HepG2 (cell line): ENCODE data around the gene LRRC51. TPM values are rescaled to one million over a fixed set of nuclear protein-coding genes. Genes with fewer than 3 reads are reported as not detected.

Experiments
- microRNA-seq: library from miRNA; unstranded; fragments of <30 nt; microRNA quantifications from one replicate; pipeline ENCODE4, GENCODE V29; 2020
- polyA plus RNA-seq, 8 experiments: library from polyadenylated mRNA; depleted of rRNA in 3 of 8; stranded (reverse) in 7 of 8; unstranded in 1 of 8; fragments of >200 nt; fragmentation: Illumina TruSeq in 4 of 8; extraction: Trizol in 4 of 8; gene quantifications; 2 replicates each; pipeline versions ENCODE4 v1.2.1 to v1.2.3, GENCODE V29; 2011 to 2016; ENCODE audit warnings: low read depth in 4 of 8, missing spikeins in 1 of 8, mixed read lengths in 1 of 8; ENCODE audit not compliant: insufficient read depth in 1 of 8
- small RNA-seq, 3 experiments: library from RNA; depleted of rRNA; stranded (forward); fragments of <200 nt; gene quantifications; one replicate each; pipeline ENCODE3, GENCODE V24; 2012; ENCODE audit warnings: low read depth in 2 of 3, low replicate concordance in 1 of 3; ENCODE audit not compliant: insufficient read length in 3 of 3, insufficient read depth in 2 of 3
- total RNA-seq, 5 experiments: library from RNA; depleted of rRNA; stranded (reverse); fragments of >200 nt; fragmentation: Illumina TruSeq; extraction: Trizol; gene quantifications; 2 replicates each; pipeline ENCODE4 v1.2.3, GENCODE V29; 2016; ENCODE audit warnings: low read depth in 1 of 5

LRRC51 gene
- total and polyA plus RNA-seq, 2 of the 13 experiments (the other 11 are each of a cell fraction or from before 2014, with no cell fraction given) = 5.3 to 6.0 TPM

Small RNAs within 50 kb of the gene (microRNA-seq; reads per million reads assigned to microRNA genes)
- gene MIR3165 = 2.2 reads per million, percentile 11 among the genes with 10 or more reads in this experiment

Small RNAs within 50 kb of the gene (small RNA-seq; reads per million reads assigned to genes)
- gene MIR3165 = 0 reads per million in 3 experiments
- 0 reads per million in 3 experiments for gene RNU6-72P

Other genes starting within 250 kb of the LRRC51 start
- not detected in 2 replicates for gene DEFB108B, start 247.7 kb upstream of the LRRC51 start, total RNA-seq (2016; rRNA removed; fragmentation: Illumina TruSeq; extraction: Trizol)
- not detected in 2 replicates for gene DEFB108B, start 247.7 kb upstream of the LRRC51 start, polyA plus RNA-seq (2011; rRNA removed)
- gene DEFB131B, start 202.4 kb upstream of the LRRC51 start, total RNA-seq (2016; rRNA removed; fragmentation: Illumina TruSeq; extraction: Trizol) = not detected in 2 replicates
- gene DEFB131B, start 202.4 kb upstream of the LRRC51 start, polyA plus RNA-seq (2011; rRNA removed) = not detected in 2 replicates
- 6.3 and 7.5 TPM in 2 replicates for gene XNDC1N, start 152.3 kb upstream of the LRRC51 start, total RNA-seq (2016; rRNA removed; fragmentation: Illumina TruSeq; extraction: Trizol)
- 2.7 and 3.4 TPM in 2 replicates for gene XNDC1N, start 152.3 kb upstream of the LRRC51 start, polyA plus RNA-seq (2011; rRNA removed)
- gene RNF121, start 151.8 kb upstream of the LRRC51 start, total RNA-seq (2016; rRNA removed; fragmentation: Illumina TruSeq; extraction: Trizol) = 18.9 and 28.6 TPM in 2 replicates
- 41.9 and 44.3 TPM in 2 replicates for gene RNF121, start 151.8 kb upstream of the LRRC51 start, polyA plus RNA-seq (2011; rRNA removed)
- 1.0 and 4.1 TPM in 2 replicates for gene IL18BP, start 81.9 kb upstream of the LRRC51 start, total RNA-seq (2016; rRNA removed; fragmentation: Illumina TruSeq; extraction: Trizol)
- 12.6 and 12.8 TPM in 2 replicates for gene IL18BP, start 81.9 kb upstream of the LRRC51 start, polyA plus RNA-seq (2011; rRNA removed)
- gene NUMA1, start 308 bp upstream of the LRRC51 start, total RNA-seq (2016; rRNA removed; fragmentation: Illumina TruSeq; extraction: Trizol) = 60.2 and 67.7 TPM in 2 replicates
- 57.3 and 65.8 TPM in 2 replicates for gene NUMA1, start 308 bp upstream of the LRRC51 start, polyA plus RNA-seq (2011; rRNA removed)
- 63.4 and 66.0 TPM in 2 replicates for gene LAMTOR1, start 22.4 kb downstream of the LRRC51 start, total RNA-seq (2016; rRNA removed; fragmentation: Illumina TruSeq; extraction: Trizol)
- gene LAMTOR1, start 22.4 kb downstream of the LRRC51 start, polyA plus RNA-seq (2011; rRNA removed) = 60.4 and 68.2 TPM in 2 replicates
- gene TOMT, start 25.1 kb downstream of the LRRC51 start, total RNA-seq (2016; rRNA removed; fragmentation: Illumina TruSeq; extraction: Trizol) = not detected in 2 replicates
- gene TOMT, start 25.1 kb downstream of the LRRC51 start, polyA plus RNA-seq (2011; rRNA removed) = not detected in 2 replicates
- gene ANAPC15, start 31.8 kb downstream of the LRRC51 start, total RNA-seq (2016; rRNA removed; fragmentation: Illumina TruSeq; extraction: Trizol) = 25.2 and 25.7 TPM in 2 replicates
- gene ANAPC15, start 31.8 kb downstream of the LRRC51 start, polyA plus RNA-seq (2011; rRNA removed) = 16.5 and 18.8 TPM in 2 replicates
- gene FOLR3, start 54.9 kb downstream of the LRRC51 start, total RNA-seq (2016; rRNA removed; fragmentation: Illumina TruSeq; extraction: Trizol) = not detected in 2 replicates
- 0.09 TPM in 1 of 2 replicates, not detected in the other for gene FOLR3, start 54.9 kb downstream of the LRRC51 start, polyA plus RNA-seq (2011; rRNA removed)
- gene FOLR1, start 111.3 kb downstream of the LRRC51 start, total RNA-seq (2016; rRNA removed; fragmentation: Illumina TruSeq; extraction: Trizol) = not detected in 2 replicates
- gene FOLR1, start 111.3 kb downstream of the LRRC51 start, polyA plus RNA-seq (2011; rRNA removed) = 0.20 and 0.26 TPM in 2 replicates
- gene FOLR2, start 135.9 kb downstream of the LRRC51 start, total RNA-seq (2016; rRNA removed; fragmentation: Illumina TruSeq; extraction: Trizol) = not detected in 2 replicates
- 0.09 and 0.33 TPM in 2 replicates for gene FOLR2, start 135.9 kb downstream of the LRRC51 start, polyA plus RNA-seq (2011; rRNA removed)
- gene INPPL1, start 143.9 kb downstream of the LRRC51 start, total RNA-seq (2016; rRNA removed; fragmentation: Illumina TruSeq; extraction: Trizol) = 14.4 and 29.1 TPM in 2 replicates
- gene INPPL1, start 143.9 kb downstream of the LRRC51 start, polyA plus RNA-seq (2011; rRNA removed) = 66.9 and 80.4 TPM in 2 replicates
- not detected in 2 replicates for gene PHOX2A, start 163.3 kb downstream of the LRRC51 start, total RNA-seq (2016; rRNA removed; fragmentation: Illumina TruSeq; extraction: Trizol)
- gene PHOX2A, start 163.3 kb downstream of the LRRC51 start, polyA plus RNA-seq (2011; rRNA removed) = not detected in 2 replicates